AG04449 (cell line): ENCODE data around the gene RNPS1.
A peak's percentile ranks its signal among the peaks of the same experiment; 100 is the strongest.

Experiments used
- CTCF ChIA-PET: fragments of 350-600 bp; formaldehyde crosslinking; extraction: SDS; loops from one replicate; lab custom pipeline; 2021; ENCODE audit warnings: antibody characterized with exemption; lab: Yijun Ruan, JAX
- POLR2A ChIA-PET: fragments of 400-600, 350-600 bp; formaldehyde crosslinking; extraction: SDS; loops from one replicate; lab custom pipeline; 2020; ENCODE audit warnings: antibody characterized with exemption, inconsistent platforms; lab: Yijun Ruan, JAX
- DNase-seq: peaks from one replicate; pipeline ENCODE4 v3.0.0-alpha.2; 2010; ENCODE audit warnings: low read depth, low spot score
- H3K4me3 ChIP-seq: 2 replicates; pipeline ENCODE4 v1.5.1; 2011; ENCODE audit warnings: low read depth, mild to moderate bottlenecking, control low read depth, low read length
- CTCF ChIP-seq: IDR thresholded peaks from one replicate; pipeline ENCODE4 v1.5.1; 2011; ENCODE audit warnings: mild to moderate bottlenecking, moderate library complexity, low read length, control low read depth, inconsistent platforms; ENCODE audit not compliant: insufficient read depth; ENCODE audit errors: missing control alignments

The RNPS1 gene

GRCh38 chr16:2208308-2208707 is 59.6 kb downstream of the RNPS1 start:
- no peak overlapping the region for H3K4me3 ChIP-seq
- no peak for DNase-seq
- ChIA-PET POLR2A (interaction anchor here (3.8 kb wide), 1 partner anchor 53 kb away, joined by 17 read pairs; the partner anchor contains the start of gene TRAF7), CTCF (no interaction called here)
- no peak for TF ChIP-seq CTCF

GRCh38 chr16:2207872-2208271 is 60.1 kb downstream of the RNPS1 start:
- no peak for DNase-seq
- ChIA-PET CTCF (no interaction called here), POLR2A (no interaction called here)
- TF ChIP-seq CTCF, result no peak
- H3K4me3 ChIP-seq, result no peak overlapping the region

GRCh38 chr16:2206780-2207433 is 61.0 kb downstream of the RNPS1 start:
- no peak for TF ChIP-seq CTCF
- DNase-seq, result no peak
- CTCF ChIA-PET, result interaction anchor here (0.6 to 2.1 kb wide), 3 partner anchors 10 to 295 kb away, joined by 3 to 7 read pairs (median 5); no protein-coding TSS in a partner anchor
- H3K4me3 ChIP-seq, result peak overlapping the region; percentile 6; the same call in 1 of the 2 replicates
- POLR2A ChIA-PET, result interaction anchor here (0.6 to 2.4 kb wide), 2 partner anchors 52 to 1707 kb away, joined by 3 to 9 read pairs; partner anchors contain the start of gene TRAF7

GRCh38 chr16:2206420-2206779 is 61.5 kb downstream of the RNPS1 start:
- no peak for TF ChIP-seq CTCF
- no peak for DNase-seq
- peak overlapping the region; percentile 97 for H3K4me3 ChIP-seq
- ChIA-PET CTCF (interaction anchor here (0.6 to 2.1 kb wide), 3 partner anchors 9 to 295 kb away, joined by 3 to 7 read pairs (median 5); no protein-coding TSS in a partner anchor), POLR2A (interaction anchor here (0.6 to 2.4 kb wide), 3 partner anchors 8 to 1706 kb away, joined by 3 to 9 read pairs (median 6); partner anchors contain the start of genes PGP and TRAF7)

- CTCF ChIA-PET, result interaction anchor here (0.7 to 2.1 kb wide), 2 partner anchors 65 to 295 kb away, joined by 5 to 7 read pairs; no protein-coding TSS in a partner anchor
- no peak for TF ChIP-seq CTCF
These were observed 62.0 kb downstream of the RNPS1 start for GRCh38 chr16:2205967-2206313.

GRCh38 chr16:2205104-2205966 is 62.6 kb downstream of the RNPS1 start, which contains the start of gene MLST8:
MLST8 (plus strand) TSS chr16:2205454; CDS start chr16:2206086, 632 bp downstream.
- ChIA-PET POLR2A (interaction anchor here (0.6 to 2.4 kb wide), 5 partner anchors 9 to 50 kb away, joined by 3 to 9 read pairs (median 4); partner anchors contain the start of genes PGP and TRAF7), CTCF (interaction anchor here (0.9 to 2.1 kb wide), 2 partner anchors 65 to 66 kb away, joined by 3 to 7 read pairs; no protein-coding TSS in a partner anchor)
- TF ChIP-seq CTCF, result no peak
- no peak for DNase-seq
- H3K4me3 ChIP-seq, result peak within 1 kb of the TSS; percentile 97

More at GRCh38 chr16:2205967-2206313, 62.0 kb downstream of the RNPS1 start:
- peak overlapping the region; percentile 97 for H3K4me3 ChIP-seq
- no peak for DNase-seq
- POLR2A ChIA-PET, result interaction anchor here (0.6 to 2.4 kb wide), 4 partner anchors 9 to 51 kb away, joined by 3 to 9 read pairs (median 5); partner anchors contain the start of genes PGP and TRAF7
